Endodermal cell (in vitro differentiated cells): ENCODE results near the gene IMPDH1. TPM values are rescaled to one million over a fixed set of nuclear protein-coding genes. Genes with fewer than 3 reads are reported as not detected.

ENCODE experiments used
- DNase-seq: peaks from one replicate; pipeline ENCODE4 v3.0.0-alpha.2; 2017
- H3K27ac ChIP-seq: 2 replicates; pipeline ENCODE4 v1.5.1; 2013; ENCODE audit warnings: mild to moderate bottlenecking, low read depth, low read length, moderate library complexity
- H3K27me3 ChIP-seq: 2 replicates; pipeline ENCODE4 v1.6.1; 2013; ENCODE audit warnings: mild to moderate bottlenecking, low read length, moderate library complexity; ENCODE audit not compliant: insufficient read depth, control insufficient read depth, poor library complexity, severe bottlenecking
- H3K36me3 ChIP-seq: 2 replicates; pipeline ENCODE4 v1.7.0; 2013; ENCODE audit warnings: mild to moderate bottlenecking, low read length, moderate library complexity; ENCODE audit not compliant: control insufficient read depth, insufficient read depth
- H3K4me1 ChIP-seq: one replicate; pipeline ENCODE4 v1.7.0; 2013; ENCODE audit warnings: low read length; ENCODE audit not compliant: control insufficient read depth, insufficient read depth
- H3K4me3 ChIP-seq: 2 replicates; pipeline ENCODE4 v1.5.1; 2013; ENCODE audit warnings: mild to moderate bottlenecking, low read length, moderate library complexity
- H3K9ac ChIP-seq: 2 replicates; pipeline ENCODE4 v1.6.1; 2013; ENCODE audit warnings: mild to moderate bottlenecking, low read length, moderate library complexity; ENCODE audit not compliant: poor library complexity, severe bottlenecking; ENCODE audit errors: extremely low read depth
- H3K9me3 ChIP-seq: 2 replicates; pipeline ENCODE4 v1.6.1; 2013; ENCODE audit warnings: mild to moderate bottlenecking, low read length, moderate library complexity; ENCODE audit not compliant: control insufficient read depth
- H3K27ac Mint-ChIP-seq: 2 replicates; pipeline ENCODE4 v1.8.0; 2020; ENCODE audit warnings: mixed read lengths
- H3K27me3 Mint-ChIP-seq: 2 replicates; pipeline ENCODE4 v1.8.0; 2021; ENCODE audit warnings: mild to moderate bottlenecking, mixed read lengths; ENCODE audit not compliant: insufficient read depth
- H3K36me3 Mint-ChIP-seq: 2 replicates; pipeline ENCODE4 v1.8.0; 2020; ENCODE audit warnings: low read depth, mixed read lengths
- H3K4me1 Mint-ChIP-seq: 2 replicates; pipeline ENCODE4 v1.8.0; 2020; ENCODE audit warnings: mixed read lengths
- H3K4me3 Mint-ChIP-seq: 2 replicates; pipeline ENCODE4 v1.8.0; 2020; ENCODE audit warnings: mild to moderate bottlenecking, moderate library complexity, mixed read lengths
- H3K9me3 Mint-ChIP-seq: 2 replicates; pipeline ENCODE4 v1.8.0; 2020; ENCODE audit warnings: mild to moderate bottlenecking, mixed read lengths
- CTCF ChIP-seq: fragments of 200-600 bp; sonication (generic); conservative IDR thresholded peaks from 2 replicates; pipeline ENCODE4 v1.5.0; 2021; ENCODE audit warnings: antibody characterized with exemption, mild to moderate bottlenecking
- WGBS, 2 experiments: methylation state at CpG; one replicate each; pipeline versions ENCODE4 v1.1.5 to v1.1.7; 2013; ENCODE audit warnings: missing lambda C conversion rate in 2 of 2, mixed read lengths in 1 of 2; ENCODE audit not compliant: insufficient coverage in 1 of 2, insufficient read length in 1 of 2; 5-methylcytosine and 5-hydroxymethylcytosine counted together
- total RNA-seq, 2 donors: library from RNA; stranded (reverse); fragmentation: NEBNext Ultra II Directional in 1 of 2; extraction: Animal tissue kit (Norgen Biotek cat#: 25700) in 1 of 2; gene quantifications; 2 replicates in 1 of 2; 3 replicates in 1 of 2; pipeline ENCODE4 v1.2.1, GENCODE V29; 2021

Gene IMPDH1
- total RNA-seq, 2 donors from 2014 or later: 13.4 to 16.5 TPM

GRCh38 chr7:128396357-128396756 is 13.4 kb downstream of the IMPDH1 start:
- H3K36me3 Mint-ChIP-seq: peaks cover 13% of the 10 kb centered on the region
- H3K4me3 ChIP-seq: no peak overlapping the region
- WGBS, 2 experiments: 97 to 100% methylated on average over 2 to 11 of the region's 11 CpGs
- no peaks in the 10 kb centered on the region for H3K9me3 ChIP-seq
- H3K27ac ChIP-seq: no peak overlapping the region
- DNase-seq: no peak
- peaks cover under 1% of the 10 kb centered on the region for H3K27me3 Mint-ChIP-seq
- H3K36me3 ChIP-seq: no peaks in the 10 kb centered on the region
- H3K9me3 Mint-ChIP-seq: no peaks in the 10 kb centered on the region
- H3K4me3 Mint-ChIP-seq: no peak overlapping the region
- no peak for TF ChIP-seq CTCF
- no peaks in the 10 kb centered on the region for H3K4me1 Mint-ChIP-seq
- no peak overlapping the region for H3K9ac ChIP-seq
- H3K27ac Mint-ChIP-seq: no peak overlapping the region
- no peaks in the 10 kb centered on the region for H3K27me3 ChIP-seq
- no peaks in the 10 kb centered on the region for H3K4me1 ChIP-seq

GRCh38 chr7:128395748-128396147 is 14.0 kb downstream of the IMPDH1 start:
- no peaks in the 10 kb centered on the region for H3K4me1 Mint-ChIP-seq
- H3K27ac Mint-ChIP-seq: no peak overlapping the region
- Histone ChIP-seq H3K36me3 (no peaks in the 10 kb centered on the region), H3K27ac (no peak overlapping the region), H3K4me1 (no peaks in the 10 kb centered on the region), H3K9ac (no peak overlapping the region), H3K4me3 (no peak overlapping the region), H3K9me3 (no peaks in the 10 kb centered on the region), H3K27me3 (no peaks in the 10 kb centered on the region)
- DNase-seq: no peak
- H3K9me3 Mint-ChIP-seq: no peaks in the 10 kb centered on the region
- H3K4me3 Mint-ChIP-seq: no peak overlapping the region
- WGBS, 2 experiments: 91 to 100% methylated on average over 1 to 3 of the region's 3 CpGs
- H3K36me3 Mint-ChIP-seq: peaks cover 8% of the 10 kb centered on the region
- H3K27me3 Mint-ChIP-seq: no peaks in the 10 kb centered on the region
- peak; percentile 55 for TF ChIP-seq CTCF

- H3K4me3 ChIP-seq: no peak overlapping the region
- H3K27ac ChIP-seq: no peak overlapping the region
- no peak for DNase-seq
- no peak overlapping the region for H3K27ac Mint-ChIP-seq
- no peak overlapping the region for H3K4me3 Mint-ChIP-seq
- H3K27me3 Mint-ChIP-seq: peaks cover 1% of the 10 kb centered on the region
- H3K4me1 ChIP-seq: no peaks in the 10 kb centered on the region
- no peak overlapping the region for H3K9ac ChIP-seq
- H3K4me1 Mint-ChIP-seq: no peaks in the 10 kb centered on the region
- H3K36me3 ChIP-seq: no peaks in the 10 kb centered on the region
- 90 to 100% methylated on average over 4 to 16 of the region's 16 CpGs for WGBS, 2 experiments
- H3K27me3 ChIP-seq: no peaks in the 10 kb centered on the region
- H3K9me3 Mint-ChIP-seq: no peaks in the 10 kb centered on the region
- H3K36me3 Mint-ChIP-seq: peaks cover 3% of the 10 kb centered on the region
- H3K9me3 ChIP-seq: no peaks in the 10 kb centered on the region
- no peak for TF ChIP-seq CTCF
These were observed 14.8 kb downstream of the IMPDH1 start for GRCh38 chr7:128394904-128395496.
